Fibroblast of skin of scalp (primary cell): ENCODE data around the gene KLHL29.
A peak's percentile ranks its signal among the peaks of the same experiment; 100 is the strongest.

ENCODE experiments used
- DNase-seq: peaks from one replicate; pipeline ENCODE4 v3.0.0-alpha.2; 2013

Gene KLHL29

DNA sequence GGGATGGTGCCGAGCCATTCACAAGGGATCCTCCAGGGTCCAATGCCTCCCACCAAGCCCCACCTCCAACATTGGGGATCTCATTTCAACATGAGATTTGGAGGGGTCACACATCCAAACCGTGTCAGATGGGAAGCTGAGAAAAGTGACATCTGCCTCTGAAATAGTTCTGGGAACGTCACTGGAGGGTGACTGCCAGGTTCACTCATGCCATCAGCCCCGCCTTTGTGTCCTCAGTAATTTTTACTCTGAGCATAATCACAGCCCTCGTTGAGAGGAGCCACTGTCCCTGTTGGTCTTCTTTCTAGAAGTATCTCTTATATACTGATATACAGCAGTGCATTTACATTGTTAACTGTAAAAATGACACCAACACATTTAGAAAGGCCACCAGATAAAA lies 67.4 kb downstream of the KLHL29 start:
- DNase-seq = no peak

DNA sequence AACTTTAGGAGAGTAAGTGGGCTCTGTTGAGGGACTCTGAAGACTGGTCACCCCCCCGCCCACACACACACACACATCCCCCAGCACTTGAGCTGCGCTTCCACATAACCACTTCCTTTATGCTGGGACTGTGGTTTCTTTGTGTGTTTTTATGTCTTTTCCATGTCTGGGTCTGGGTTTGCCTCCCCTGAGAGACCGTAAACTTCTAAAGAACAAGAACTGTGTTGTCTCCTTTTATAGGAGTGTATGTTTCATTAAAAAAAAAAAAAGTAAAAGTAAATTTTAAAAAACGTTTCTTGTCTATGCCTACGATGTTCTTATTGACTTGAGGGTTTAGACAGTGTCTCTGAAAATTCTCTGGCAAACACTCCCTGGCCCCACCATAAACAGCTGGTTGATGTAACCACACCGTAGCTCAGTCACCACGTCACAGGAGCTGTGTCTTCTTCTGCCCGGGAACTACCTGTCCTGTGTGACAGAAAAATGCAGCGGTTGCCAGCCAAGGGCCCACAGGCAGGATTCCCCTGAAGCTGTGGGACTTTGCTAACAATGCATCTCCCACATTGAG lies 68.0 kb downstream of the KLHL29 start:
- DNase-seq = peak; percentile 52

DNA sequence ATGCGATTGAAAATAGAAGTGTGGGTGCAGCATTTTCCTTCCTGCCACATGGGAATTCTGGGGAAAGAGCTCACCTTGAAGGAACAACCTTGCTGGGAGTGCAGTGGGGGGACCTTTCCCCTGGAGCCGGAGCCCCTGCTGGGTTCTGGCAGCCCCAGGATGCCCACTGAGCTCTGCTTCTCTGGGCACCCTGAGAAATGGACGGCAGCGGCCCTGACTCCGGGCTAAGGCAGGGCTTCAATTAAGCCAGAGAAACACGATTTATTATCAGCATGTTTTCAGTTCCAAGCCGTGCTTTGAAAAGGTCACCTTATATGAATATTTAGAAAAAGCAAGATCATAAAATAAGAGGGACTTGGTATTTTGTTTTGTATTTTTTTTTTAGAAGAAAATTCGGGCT lies 68.5 kb downstream of the KLHL29 start:
- no peak for DNase-seq

DNA sequence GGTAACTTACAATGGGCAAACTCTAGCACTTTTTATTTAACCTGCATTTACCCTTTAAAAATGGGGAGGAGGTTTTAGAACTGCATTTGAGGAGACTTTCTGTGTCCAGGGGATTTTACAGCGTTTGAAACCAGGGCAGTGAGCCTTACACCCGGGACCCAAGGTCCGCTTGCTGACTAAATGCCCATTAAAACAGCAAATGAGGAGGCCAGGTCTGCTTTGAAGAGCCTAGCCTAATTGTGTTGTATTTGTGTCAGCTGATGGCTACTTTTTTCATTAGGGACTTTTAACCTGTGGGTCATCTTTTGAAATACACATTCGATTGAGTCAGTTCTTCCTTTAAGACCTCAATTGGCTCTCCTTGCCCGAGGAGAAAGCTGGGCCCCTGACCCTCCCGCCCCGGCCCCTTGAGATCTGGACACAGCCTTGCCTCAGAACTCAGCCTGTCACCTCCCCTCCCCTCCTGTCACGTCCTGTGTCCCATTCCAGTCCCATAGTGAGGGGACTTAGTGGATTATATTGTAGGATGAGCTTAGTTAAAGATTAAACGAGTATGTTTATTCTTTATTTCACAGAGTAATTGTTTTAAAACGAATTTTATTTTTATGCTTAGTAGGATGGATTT lies 69.0 kb downstream of the KLHL29 start:
- no peak for DNase-seq

DNA sequence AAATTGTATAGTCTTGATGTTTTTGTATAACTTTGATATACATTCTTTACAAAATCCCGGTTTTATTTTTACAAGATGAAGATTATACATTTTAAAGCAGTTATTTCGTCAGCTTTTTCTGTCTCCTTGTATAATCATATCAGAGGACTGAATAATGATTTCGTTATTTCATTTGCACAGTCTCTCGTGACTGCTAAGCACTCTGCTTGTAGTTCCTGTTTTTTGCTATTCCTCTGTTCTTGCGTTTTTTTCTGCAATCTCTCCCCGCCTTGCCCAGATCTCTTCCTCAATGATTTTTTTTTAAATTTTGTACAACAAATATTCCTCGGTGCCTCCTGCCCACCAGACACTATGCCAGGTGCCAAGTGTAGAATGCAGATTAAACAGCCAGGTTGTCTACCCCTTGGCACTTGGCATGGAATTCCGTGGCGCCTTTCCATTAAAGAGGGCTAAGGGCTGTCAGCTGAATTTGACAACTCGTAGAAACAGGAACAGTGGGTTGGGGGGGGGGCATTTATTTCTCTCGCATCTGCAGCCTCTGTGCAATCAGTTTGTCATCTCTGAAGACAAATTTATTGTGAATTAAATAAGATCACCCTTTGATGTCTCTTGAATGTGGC lies 69.6 kb downstream of the KLHL29 start:
- no peak for DNase-seq

DNA sequence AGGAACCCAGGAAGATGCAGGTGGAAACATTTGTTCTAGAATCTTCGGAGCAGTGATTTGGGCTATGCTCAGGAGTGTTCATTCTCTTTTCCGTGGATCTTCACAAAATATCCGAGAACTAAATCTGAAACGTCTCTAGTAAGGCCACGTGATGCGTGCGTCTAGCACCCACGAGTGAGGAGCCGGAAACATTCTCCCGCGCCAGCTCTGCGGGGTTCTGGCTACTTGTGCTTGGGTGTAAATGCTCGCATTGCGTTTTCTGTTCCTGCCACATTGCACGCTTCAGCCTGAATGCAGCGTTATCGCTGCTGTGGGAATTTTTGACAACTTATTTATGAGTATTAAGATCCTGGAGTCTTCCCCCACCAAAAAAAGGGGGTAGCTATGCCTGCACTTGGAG lies 71.4 kb downstream of the KLHL29 start:
- DNase-seq = no peak

DNA sequence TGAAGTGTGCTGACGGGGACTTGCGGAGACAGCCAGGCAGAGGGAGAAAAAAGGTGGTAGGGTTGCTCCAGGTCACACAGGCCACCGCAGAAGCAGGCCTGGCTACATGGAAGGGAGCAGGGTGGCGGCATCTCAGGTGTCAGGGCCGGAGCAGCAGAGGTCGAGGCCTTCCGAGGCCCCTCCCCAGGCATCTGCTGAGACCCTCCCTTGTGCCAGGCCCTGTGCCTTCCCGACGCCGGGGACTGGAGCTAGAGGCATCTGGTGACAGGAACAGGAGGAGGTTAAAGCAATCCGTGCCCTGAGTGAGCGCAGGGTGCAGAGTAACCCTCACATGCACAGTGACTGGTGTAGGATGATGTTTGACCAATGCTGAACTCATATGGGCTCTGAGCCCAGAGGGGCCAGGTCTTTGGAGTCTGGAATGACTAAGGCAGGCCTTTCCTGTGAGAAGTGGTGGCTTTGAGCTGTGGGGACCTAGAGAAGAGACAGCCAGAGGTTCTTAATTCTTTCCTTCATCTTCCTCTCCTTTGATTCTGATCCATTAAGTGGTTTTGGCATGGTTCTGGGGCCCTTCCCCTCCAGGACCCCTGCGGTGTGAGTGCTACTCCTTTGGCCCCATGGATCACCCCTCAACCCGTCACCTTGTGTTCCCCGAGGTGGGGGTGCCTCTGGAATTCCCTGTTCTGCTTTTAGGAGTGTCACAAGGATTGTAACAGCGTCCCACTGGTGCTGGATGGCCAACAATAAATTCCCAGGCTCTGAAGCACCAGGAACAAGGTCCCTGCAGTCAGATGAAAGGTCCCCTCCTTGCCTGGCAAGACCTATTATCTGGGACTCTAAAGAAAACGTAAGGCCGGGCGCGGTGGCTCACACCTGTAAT lies 72.1 kb downstream of the KLHL29 start:
- DNase-seq = peak; percentile 7

DNA sequence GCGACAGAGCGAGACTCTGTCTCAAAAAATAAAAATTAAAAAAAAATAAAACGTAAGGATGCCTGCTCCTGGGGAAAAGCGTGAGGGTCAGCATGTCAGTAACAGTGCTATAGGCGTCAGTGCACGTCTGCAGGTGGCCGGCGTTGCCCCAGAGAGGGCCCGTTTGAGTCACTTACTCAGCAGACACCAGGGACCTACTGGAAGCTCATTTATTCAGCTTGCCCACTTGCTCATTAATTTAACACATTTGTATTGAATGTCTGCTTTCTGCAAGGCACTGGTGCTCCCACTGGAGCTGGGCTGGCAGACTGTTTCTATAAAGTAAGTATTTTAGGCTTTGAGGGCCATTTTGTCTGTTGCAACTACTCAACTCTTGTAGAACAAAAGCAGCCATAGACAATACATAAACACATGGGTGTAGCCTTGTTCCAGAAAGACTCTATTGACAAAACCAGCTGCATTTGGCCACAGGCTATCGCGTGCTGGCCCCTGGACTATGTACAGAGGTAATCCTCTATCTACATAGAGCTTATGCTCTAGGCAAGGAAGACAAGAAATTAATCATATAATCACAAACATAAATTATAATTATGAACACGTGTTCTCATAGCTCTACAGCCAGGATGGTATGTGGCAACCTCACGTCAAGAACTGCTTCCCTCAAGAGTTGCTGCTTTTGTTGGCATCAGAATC lies 73.2 kb downstream of the KLHL29 start:
- DNase-seq = no peak

DNA sequence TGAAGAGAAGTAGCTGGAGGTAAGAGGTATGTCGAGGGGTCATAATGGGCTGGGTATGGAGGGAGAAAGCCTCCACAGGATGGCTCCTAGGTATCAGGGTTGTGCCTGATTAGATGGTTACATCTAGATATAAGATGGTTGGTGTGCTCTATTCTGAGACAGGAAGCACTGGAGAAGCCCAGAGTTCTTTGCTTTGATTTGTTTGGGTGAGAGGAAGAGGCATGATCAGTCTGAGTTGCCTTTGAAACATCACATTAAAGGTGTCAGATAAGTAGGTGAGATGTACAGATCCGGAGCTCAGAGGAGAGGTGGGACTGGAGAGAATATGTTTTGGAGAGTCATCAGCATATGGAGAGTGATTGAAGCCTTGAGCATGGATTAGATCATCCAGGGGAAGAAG lies 74.1 kb downstream of the KLHL29 start:
- no peak for DNase-seq

DNA sequence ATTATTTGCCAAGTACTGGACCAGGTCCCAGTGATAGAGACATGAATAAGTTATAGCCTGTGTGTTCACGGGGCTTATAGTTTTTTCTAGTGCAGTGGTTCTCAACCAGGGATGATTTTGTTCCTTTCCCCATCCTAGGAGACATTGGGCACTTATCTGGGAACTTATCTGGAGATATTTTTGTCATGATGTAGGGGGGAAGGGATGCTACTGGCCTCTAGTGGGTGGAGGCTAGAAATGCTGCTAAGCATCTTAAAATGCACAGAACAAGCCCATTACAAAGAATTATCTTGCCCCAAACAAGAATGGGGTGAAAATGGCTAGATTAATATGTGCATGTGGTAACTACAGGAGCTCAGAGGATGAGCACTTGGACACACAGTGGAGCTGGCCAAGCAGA lies 75.2 kb downstream of the KLHL29 start:
- DNase-seq = peak; percentile 33

DNA sequence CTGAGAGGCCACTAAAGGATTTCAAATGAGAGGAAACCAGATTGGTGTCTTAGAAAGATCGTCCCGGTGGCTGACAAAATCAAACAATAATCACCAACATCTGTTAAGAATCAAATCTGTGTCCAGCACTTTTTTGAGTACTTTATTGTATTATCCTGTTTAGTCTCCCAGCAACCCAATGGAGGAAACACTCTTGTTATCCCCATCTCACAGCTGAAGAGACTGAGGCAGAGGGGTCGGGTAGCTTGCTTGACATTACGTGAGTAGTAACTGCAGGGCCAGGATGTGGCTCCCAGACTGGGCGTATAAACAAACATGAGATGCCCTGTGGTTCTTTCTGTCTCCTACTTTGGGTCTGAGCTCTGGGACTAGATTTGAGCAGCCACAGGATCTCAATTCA lies 76.0 kb downstream of the KLHL29 start:
- no peak for DNase-seq

DNA sequence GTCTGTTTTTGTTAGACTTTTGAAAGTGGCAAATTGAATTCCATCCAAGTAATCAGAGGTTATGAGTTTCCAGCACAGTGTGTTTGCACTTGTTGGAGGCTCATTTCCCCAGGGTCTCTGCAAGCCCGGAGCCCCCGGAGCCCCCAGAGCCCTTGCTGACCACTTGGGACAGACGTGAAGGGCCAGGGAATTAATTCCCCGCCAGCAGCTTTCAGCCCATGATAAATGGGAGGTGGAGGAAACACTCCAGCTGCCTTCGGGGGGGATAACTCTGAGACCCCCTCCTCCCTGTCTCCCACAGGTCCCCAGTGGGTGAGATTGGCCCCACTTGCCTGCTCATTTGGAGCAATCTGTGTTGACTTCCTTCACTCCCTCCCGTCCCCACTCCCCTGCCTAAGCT lies 79.2 kb downstream of the KLHL29 start:
- DNase-seq = no peak

DNA sequence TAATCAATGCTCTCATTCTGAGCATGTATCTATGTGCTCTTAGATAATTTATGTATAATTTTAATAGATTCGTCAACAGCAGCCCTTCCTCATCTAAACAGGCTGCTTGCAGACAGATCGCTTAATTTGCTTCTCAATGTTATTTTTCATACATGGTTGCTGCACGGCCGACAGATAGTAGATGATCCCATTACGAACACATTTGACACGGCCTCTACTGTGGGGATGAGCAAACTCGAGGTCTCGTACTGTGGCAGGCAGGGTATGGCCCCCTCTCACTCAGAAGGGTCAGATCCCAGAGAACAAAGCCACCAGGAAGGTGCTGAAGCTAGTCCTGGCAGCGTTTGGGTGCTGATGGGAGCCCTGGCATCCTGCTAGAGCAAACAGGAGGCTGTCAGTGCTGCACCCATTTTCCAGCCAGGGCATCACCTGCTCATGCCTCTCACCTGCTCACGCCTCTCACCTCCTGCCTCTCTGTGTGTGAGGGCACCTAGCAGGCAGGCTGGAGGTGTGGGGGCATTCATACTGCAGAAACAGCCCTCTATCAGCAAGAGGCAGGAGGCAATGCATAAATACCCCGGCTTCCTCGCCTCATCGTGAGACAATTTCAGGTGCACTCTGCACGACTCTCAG lies 80.0 kb downstream of the KLHL29 start:
- DNase-seq = no peak

DNA sequence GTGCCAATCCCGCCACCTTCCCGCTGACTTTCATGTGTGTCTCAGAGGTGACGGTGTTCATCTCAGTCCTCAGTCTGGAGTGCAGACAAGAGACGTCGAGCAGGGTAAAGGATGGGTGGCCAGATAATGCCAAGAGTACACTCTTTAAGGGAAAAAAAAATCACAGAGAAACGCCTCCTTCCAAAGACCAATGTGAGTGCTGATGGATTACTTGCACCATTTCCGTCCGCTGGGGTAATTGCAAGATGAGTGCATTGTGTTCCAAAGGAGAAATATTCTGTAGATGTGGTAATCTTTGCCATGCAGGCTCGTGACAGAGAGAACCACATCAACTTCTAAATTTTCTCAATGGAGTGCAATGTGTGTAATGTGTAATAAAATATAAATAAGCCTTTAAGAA lies 81.0 kb downstream of the KLHL29 start:
- DNase-seq = no peak

DNA sequence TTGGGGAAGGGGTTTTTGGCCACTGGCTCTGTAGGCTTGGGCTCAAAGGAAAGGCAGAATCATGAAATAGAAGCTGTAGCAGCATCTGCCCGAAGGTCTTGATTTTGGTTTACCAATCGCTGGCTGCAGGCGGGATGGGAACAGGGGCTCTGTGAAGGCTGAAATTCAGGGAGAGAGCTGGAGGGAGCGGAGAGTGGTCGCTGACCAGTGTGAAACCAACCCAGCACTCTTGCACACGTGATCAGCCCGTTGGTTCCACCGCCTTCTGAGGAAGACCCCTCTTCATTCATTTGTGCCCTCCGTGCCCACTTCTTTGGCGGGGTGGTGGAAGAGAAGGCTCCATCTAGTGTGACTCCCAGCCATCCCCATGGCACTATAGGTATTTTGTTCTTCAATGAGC lies 82.6 kb downstream of the KLHL29 start:
- DNase-seq = no peak

DNA sequence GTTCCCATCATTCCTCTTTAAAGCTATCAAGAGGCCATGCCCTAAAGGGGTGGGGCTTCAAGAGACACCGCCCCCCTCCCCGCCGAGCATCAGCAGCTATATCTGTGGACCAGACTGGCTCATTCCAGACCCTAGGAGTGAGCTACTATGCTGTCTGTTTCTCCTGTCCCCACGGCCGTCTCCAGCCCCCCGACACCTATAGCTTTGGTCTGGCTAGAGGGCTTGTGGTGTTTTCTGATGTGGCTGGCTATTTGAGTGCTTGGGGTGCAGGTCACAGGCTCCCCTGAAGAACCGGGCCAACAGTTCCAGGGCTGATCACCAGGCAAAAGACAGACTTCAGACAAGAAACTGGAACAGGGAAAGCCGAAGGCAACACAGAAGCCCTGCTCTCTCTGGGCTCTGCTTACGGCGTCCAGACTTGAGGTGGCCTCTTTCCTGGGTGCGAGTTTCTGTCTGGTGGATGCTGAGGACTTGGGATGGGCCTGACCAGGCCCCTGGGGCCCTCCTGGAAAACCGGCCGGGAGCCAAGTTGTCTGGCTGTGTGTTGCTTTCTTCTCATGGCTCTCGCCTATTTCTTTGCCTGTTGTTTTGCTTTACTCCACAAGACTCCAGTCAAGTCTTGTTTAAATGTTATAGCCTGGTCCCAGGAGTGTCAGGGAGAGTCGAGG lies 83.6 kb downstream of the KLHL29 start:
- no peak for DNase-seq

DNA sequence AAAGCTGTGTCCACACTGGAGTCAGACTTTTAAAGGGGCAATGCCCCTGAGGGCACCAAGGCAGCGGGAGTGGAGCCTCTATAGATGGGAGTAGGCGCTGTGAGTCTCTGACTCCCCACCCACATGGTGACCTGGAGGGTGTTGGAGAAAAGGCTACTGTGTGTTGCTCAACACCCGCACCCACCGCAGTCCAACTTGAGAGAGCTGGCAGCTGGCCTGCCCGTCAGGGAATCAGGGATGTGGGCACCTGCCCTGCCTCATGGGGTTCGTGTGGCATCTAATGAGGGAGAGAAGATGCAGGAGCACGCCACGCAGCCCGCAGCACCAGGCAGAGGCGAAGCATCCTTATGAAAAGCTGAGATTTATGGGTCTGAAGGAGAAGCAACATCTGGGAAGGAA lies 84.2 kb downstream of the KLHL29 start:
- DNase-seq = no peak

DNA sequence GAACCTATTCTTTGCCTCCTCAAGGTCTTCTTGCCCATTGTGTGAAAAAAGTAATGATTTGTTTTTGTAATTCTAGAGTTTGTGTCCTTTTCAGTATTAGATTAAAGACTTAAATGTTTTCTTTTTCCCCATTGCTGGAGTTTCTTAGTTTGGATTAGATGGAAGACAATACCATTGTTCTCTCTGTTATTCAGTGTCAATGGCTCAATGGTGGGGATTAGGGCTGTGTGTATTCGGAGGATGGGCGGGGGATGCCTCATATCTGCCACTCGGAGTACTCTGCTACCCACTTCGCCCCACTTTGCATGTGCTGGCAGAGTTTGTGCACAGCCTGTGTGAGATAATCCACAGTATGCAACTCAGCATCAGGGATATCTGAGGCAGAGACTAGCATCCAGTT lies 90.1 kb downstream of the KLHL29 start:
- DNase-seq = no peak

DNA sequence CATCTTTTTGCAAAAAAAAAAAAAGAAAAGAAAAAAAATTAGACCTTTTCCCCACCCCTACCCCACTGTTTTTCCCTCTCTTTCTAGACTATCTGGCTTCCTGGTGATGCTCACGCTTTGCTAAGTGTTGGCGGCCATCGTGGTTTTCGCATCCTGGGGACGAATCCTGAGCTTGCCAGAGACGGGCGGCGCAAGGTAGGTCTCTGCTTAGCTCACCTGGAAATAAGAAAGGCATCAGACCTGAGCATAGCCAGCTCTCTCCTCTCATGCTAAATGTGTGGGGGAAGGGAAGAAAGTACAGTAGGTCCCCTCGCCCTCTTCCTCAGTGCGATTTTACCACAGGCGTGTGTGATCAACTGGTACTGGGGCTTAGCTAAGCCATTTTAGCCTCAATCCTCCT lies 90.5 kb downstream of the KLHL29 start:
- DNase-seq = no peak

DNA sequence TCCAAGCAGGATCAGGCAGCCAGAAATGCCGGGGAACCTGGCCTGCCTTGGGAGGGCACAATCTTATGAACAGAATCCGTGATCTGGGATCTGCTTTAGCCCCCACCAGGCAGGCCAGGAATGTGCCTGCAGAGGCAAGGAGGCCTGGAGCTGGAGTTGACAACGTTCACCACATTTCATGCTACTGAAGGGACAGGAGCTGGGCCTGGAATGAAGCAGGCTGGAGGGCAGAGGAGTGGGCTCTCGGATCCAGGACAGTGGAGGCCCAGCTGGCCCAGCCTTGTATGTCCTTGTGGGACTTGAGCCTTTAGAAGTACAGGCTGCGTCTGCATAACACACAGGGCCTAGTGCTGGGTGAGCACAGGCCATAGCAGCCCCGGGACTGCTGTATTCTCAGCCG lies 91.8 kb downstream of the KLHL29 start:
- DNase-seq = no peak

DNA sequence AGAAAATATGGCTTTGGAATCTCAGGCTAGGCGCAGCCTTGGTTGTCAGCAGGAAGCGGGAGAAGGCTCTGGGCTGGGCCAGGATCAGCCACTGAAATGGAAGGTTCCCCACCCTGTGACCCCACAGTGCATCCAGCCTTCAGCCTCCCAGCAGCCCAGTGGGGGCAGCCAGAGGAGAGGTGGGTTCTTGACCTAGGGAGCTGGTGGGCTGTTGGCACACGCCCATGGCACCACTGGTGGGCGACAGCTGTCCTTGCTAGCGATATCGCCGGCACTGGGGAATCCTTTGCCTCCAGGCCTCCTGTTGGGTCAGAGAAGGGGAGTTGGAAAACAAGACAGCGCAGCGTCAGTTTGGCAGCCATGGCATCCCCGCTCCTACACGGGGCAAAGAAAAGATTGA lies 92.4 kb downstream of the KLHL29 start:
- no peak for DNase-seq
